NCI-H1417 treated with DMSO at 0.1 percent for 48 hours (cell line): Measurements from ENCODE around the gene PCDHGA2.
"Not testable (repeated sequence)": the region's sequence is repeated elsewhere in the genome, so short reads cannot be mapped to it uniquely, and the experiment has no call there.

ENCODE experiments used
- DNase-seq: peaks from one replicate; lab custom pipeline; 2025; lab: John Stamatoyannopoulos, UW

PCDHGA2 gene

DNA sequence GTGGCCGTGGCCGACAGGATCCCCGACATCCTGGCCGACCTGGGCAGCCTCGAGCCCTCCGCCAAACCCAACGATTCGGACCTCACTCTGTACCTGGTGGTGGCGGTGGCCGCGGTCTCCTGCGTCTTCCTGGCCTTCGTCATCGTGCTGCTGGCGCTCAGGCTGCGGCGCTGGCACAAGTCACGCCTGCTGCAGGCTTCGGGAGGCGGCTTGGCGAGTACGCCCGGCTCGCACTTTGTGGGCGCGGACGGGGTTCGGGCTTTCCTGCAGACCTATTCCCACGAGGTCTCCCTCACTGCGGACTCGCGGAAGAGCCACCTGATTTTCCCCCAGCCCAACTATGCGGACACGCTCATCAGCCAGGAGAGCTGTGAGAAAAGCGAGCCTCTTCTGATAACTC lies 7.5 kb downstream of the PCDHGA2 start:
- not testable (repeated sequence) for DNase-seq

GRCh38 chr5:141349917-141350619 lies 11.5 kb downstream of the PCDHGA2 start, which contains the start of gene PCDHGB1:
Gene PCDHGB1, plus strand, starts transcription at chr5:141350099. Its CDS starts 162 bp downstream, at chr5:141350261.
- no peak for DNase-seq

- DNase-seq: no peak
These were observed 13.0 kb downstream of the PCDHGA2 start for GRCh38 chr5:141351591-141351990.

DNA sequence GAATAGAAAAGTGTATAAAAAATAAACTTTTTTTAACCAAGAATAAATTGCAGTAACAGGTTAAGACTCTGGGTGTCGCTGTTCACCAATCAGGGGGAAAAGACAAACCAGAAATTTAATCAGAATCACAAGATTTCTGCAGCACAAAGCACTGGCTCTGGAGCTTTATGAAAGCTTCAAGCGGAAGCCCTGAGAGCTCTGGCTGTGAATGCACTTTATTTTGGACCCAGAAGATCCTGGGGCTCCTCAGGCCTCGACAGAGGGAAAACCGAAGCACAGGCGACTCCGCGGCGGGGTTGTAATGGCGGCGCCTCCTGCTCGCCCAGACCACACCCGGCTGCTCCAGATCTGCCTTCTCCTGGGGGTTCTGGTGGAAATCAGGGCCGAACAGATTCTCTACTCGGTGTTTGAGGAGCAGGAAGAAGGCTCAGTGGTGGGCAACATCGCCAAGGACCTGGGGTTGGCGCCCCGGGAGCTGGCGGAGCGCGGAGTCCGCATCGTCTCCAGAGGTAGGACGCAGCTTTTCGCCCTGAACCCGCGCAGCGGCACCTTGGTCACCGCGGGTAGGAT lies 16.4 kb downstream of the PCDHGA2 start, which contains the start of gene PCDHGA4:
TSS of gene PCDHGA4 (plus strand) at position 122 of the 570 bp plus-strand sequence. CDS start at position 209, 87 bp downstream.
- no peak for DNase-seq

DNA sequence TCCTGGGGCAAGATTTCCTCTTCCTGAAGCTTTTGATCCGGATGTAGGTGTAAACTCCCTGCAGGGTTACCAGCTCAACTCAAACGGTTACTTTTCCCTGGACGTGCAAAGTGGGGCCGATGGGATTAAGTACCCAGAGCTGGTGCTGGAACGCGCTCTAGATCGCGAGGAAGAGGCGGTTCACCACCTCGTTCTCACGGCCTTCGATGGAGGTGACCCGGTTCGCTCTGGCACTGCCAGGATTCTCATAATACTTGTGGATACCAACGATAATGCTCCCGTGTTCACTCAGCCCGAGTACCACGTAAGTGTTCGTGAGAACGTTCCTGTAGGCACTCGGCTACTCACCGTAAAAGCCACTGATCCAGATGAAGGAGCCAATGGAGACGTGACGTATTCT lies 17.1 kb downstream of the PCDHGA2 start:
- no peak for DNase-seq

DNA sequence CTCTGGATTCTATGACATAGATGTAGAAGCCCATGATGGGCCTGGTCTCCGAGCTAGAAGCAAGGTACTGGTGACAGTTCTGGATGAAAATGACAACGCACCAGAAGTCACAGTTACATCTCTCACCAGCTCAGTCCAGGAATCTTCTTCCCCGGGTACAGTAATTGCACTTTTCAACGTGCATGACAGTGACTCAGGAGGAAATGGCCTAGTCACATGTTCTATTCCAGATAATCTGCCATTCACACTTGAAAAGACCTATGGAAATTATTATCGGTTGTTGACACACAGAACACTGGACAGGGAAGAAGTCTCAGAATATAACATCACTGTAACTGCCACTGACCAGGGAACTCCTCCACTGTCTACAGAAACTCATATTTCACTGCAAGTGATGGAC lies 17.6 kb downstream of the PCDHGA2 start:
- no peak for DNase-seq

GRCh38 chr5:141356950-141357349 lies 18.4 kb downstream of the PCDHGA2 start:
- no peak for DNase-seq

DNA sequence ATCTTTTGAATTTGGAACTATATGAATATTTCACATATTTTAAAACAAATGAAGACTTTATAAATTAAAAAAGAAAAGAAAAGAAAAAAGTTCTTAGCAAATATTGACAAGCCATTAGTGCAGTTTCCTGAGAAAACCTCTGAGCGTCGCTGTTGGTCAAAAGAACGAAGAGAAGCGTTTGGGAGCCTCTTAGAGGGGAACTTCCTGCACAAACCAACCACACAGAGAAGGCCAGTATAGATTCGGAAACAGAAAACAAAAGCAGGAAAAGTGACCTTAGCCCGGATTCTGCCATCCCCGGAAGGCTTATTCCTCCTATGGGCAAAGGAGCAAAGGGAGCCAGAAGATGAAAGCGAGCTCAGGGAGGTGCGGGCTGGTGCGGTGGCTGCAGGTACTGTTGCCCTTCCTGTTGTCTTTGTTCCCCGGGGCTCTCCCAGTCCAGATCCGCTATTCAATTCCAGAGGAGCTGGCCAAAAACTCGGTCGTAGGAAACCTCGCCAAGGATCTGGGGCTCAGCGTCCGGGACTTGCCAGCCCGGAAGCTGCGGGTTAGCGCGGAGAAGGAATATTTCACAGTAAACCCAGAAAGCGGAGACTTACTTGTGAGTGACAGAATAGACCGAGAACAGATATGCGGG lies 21.3 kb downstream of the PCDHGA2 start, which contains the start of gene PCDHGB2:
TSS of gene PCDHGB2 (plus strand) at position 205 of the 637 bp plus-strand sequence. CDS start at position 347, 142 bp downstream.
- DNase-seq: no peak

- no peak for DNase-seq
These were observed 22.1 kb downstream of the PCDHGA2 start for GRCh38 chr5:141360685-141361084.

GRCh38 chr5:141362719-141363118 lies 24.2 kb downstream of the PCDHGA2 start:
- no peak for DNase-seq

GRCh38 chr5:141363952-141364660 lies 25.5 kb downstream of the PCDHGA2 start, which contains the start of gene PCDHGA5:
Gene PCDHGA5, plus strand, starts transcription at chr5:141364162. Its CDS starts 169 bp downstream, at chr5:141364331.
- DNase-seq: no peak

GRCh38 chr5:141366016-141366896 lies 27.7 kb downstream of the PCDHGA2 start:
- DNase-seq: no peak

DNA sequence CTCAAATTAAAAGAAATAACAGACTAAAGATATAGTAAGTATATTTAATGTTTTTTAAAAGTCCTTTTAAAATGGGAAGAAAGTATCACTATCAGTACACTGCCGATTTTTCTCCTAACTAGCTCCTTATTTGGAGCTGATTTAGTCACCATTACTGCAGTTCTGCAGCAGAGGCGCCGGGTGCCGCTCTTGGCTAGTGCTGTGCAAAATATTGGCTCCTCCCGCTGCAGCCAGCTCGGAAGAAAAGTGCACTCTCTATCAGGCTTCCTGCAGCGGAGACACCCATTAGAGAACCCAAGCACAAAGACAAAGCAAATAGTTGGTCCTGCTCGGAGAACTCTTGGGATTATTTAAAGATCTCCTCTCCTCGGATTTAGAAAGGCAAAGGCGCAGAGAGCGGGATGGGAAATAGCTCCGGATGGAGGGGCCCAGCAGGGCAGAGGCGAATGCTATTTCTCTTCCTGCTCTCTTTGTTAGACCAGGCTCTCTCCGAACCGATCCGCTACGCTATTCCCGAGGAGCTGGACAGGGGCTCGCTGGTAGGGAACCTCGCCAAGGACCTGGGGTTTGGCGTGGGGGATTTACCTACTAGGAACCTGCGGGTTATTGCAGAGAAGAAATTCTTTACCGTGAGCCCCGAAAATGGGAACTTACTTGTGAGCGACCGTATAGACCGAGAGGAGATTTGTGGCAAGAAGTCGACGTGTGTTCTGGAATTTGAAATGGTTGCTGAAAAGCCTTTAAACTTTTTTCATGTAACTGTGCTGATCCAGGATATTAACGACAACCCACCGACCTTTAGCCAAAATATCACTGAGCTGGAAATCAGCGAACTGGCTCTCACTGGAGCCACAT lies 31.7 kb downstream of the PCDHGA2 start, which contains the start of gene PCDHGB3:
TSS of gene PCDHGB3 (plus strand) at position 249 of the 855 bp plus-strand sequence. CDS start at position 402, 153 bp downstream.
- DNase-seq: no peak

- no peak for DNase-seq
These were observed 33.3 kb downstream of the PCDHGA2 start for GRCh38 chr5:141371572-141372475.

- no peak for DNase-seq
These were observed 35.2 kb downstream of the PCDHGA2 start, which contains the start of gene PCDHGA6 for GRCh38 chr5:141373673-141374317. Gene PCDHGA6, plus strand, starts transcription at chr5:141373891. Its CDS starts 193 bp downstream, at chr5:141374084.

DNA sequence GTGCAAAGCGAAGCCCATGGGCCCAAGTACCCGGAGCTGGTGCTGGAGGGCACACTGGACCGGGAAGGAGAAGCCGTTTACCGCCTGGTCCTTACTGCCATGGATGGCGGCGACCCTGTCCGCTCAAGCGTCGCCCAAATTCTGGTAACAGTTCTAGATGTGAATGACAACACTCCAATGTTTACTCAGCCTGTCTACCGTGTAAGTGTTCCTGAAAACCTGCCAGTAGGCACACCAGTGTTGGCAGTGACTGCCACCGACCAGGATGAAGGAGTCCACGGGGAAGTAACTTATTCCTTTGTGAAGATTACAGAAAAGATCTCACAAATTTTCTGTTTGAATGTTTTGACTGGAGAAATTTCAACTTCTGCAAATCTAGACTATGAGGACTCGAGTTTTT lies 36.1 kb downstream of the PCDHGA2 start:
- DNase-seq: no peak

GRCh38 chr5:141375444-141376155 lies 37.0 kb downstream of the PCDHGA2 start:
- DNase-seq: not testable (repeated sequence)
